ENCODE data around the gene ANXA6. TPM values are rescaled to one million over a fixed set of nuclear protein-coding genes. Genes with fewer than 3 reads are reported as not detected.
A peak's percentile ranks its signal among the peaks of the same experiment; 100 is the strongest.

The ANXA6 gene
- total RNA-seq, 1 donor from 2014 or later = 74.7 TPM

DNA sequence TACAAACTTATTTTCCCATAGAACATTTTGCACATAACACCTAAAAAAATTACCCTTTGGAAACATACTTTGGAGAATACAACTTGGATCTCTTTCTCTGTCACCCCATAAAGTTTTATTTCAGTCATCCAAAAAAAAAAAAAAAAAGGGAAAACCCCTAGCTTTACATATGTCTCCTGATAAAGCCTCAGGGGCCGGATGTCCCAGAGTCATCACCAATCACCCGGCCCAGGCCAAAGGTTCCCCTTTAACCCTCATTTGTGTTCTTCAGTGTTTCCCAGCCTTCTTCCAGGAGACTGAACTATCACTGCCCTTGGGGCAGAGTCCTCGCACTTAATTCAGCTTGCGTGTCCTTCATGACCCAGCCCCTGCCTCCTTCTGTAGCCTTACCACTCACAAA is 28.8 kb downstream of the ANXA6 start:
- no peak for DNase-seq

- no peak for DNase-seq
Measured at GRCh38 chr5:151127926-151128325, 29.7 kb downstream of the ANXA6 start.

- DNase-seq = peak; percentile 34
Measured at GRCh38 chr5:151126199-151126645, 31.4 kb downstream of the ANXA6 start.

- no peak for DNase-seq
Measured at GRCh38 chr5:151125421-151125820, 32.2 kb downstream of the ANXA6 start.

GRCh38 chr5:151123897-151124751 is 33.5 kb downstream of the ANXA6 start:
- DNase-seq = no peak

DNA sequence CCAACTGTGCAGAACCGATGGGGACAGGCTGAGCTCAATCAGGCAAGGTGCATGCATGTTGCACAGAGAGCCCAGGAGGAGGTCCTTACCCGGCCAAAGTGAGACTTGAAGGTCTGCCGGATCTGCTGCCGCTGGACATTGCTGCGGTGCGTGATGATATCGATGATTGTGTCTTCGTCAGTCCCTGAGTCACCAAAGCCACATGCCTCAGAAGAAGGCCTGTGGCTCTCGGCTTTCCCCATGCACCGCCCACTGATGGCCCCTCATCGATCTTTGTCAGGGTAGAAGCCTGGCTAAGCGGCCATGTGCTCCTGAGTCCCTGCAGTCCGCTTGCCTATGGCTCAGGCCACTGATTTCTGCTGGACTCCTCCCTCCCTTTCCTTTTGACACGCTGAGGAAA is 34.8 kb downstream of the ANXA6 start:
- DNase-seq = no peak

DNA sequence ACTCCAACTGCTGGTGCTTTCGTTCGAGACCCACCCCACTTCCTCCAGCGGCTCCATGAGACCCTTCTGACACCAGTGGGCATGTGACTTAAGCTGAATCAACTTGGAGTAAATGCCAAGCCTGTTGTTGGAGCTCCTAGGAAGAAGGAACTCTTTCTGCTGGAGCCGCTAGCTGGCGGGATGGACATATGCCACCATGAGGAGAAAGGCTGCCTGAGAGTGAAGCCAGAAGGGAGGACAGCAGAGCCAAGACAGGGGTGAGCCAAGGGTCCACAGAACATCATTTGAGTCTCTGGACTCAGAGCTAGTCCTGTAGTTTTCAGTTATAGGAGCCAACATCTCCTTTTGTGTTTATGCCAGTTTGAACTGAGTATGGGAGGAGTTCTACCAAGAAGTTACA is 35.9 kb downstream of the ANXA6 start:
- no peak for DNase-seq

GRCh38 chr5:151121095-151121494 is 36.5 kb downstream of the ANXA6 start:
- no peak for DNase-seq

DNA sequence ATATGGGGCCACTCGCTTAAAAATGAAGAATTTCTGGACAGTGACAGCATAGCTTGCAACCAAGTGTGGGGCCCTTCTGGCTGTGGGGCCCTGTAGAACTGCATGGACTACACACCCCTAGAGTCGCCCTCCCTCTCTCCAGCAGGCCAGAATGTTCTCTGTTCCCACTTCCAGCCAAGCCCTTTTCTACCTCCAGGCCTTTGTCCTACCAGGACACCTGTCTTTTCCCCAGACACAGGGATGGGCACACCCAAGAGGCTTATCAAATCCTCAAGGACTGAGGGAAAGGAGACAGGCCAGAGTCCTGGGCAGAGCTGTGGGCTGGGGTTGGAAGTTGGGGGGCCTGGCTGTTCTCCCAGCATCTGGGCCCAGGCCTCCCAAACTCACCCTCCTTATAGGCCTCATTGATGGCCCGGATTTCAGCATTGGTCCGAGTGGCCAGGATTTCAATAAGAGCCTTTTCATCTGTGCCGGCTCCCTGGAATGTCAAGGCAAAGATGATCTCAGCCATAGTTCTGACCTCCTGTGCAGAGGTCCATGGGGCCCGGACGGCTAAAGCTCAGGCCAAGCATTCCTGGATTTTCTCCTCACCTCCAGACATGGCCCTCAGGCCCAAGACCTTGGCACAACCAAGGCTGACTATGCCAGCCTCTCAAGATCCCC is 38.5 kb downstream of the ANXA6 start:
- DNase-seq = no peak

- peak; percentile 62 for DNase-seq
Measured at GRCh38 chr5:151115272-151115905, 42.2 kb downstream of the ANXA6 start.

DNA sequence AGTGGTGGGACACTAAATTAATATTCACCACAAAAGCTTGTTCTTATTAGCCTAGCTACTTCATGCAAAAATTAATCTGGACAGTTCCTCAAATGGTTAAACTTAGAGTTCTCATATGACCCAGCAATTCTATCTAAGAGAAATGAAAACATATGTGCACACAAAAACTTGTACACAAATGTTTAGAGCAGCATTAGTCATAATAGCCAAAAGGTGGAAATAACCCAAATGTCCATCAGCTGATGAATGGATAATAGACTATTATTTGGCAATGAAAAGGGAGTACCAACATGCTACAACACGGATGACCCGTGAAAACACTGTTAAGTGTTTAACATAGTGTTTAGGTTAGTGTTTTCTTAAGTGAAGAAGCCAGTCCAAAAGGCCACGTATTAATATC is 43.9 kb downstream of the ANXA6 start:
- no peak for DNase-seq

DNA sequence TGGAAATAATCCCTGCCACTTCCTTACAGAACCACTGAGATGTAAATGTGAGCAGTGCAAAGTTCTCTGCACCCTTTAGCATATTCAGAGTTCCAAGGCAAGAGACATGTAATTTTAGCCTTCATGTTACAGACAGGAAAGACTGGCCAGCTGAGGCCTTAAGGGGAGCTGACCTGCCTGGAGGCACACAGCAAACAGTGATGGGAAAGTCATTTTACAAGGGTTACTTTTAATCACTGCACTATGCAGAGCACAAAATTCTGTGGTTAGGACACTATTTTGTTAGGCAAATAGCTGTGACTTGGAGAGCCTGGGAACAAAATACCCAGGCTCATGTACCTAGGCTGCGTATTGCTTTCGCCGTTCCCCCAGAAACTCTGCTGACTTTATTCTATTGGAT is 46.6 kb downstream of the ANXA6 start:
- DNase-seq = no peak

DNA sequence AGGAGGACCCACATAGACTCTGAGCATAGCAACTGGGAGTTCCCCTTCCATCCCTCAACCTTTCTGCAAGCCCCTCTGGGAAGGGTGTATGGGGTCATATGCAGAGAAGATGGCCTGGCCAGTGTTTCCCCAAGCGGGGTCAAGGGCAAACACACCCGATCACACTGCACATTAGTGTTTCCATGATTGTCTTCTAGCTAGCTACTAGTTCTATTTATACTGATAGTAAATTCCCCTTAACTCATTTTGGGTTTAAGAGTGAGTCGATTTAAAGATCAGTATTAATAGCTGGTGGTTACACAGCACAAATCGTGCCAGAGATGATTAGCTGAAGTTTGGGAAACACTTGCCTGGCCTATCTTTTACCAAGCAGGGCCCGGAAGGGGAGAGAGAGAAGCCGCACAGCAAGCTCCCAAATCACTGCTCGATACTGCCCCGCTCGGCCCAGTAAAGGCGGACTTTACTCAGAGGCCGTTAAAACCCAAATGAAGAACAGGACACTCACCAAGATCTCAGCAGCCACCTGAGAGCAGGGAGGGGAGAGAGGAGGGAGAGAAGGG is 47.4 kb downstream of the ANXA6 start:
- DNase-seq = no peak

DNA sequence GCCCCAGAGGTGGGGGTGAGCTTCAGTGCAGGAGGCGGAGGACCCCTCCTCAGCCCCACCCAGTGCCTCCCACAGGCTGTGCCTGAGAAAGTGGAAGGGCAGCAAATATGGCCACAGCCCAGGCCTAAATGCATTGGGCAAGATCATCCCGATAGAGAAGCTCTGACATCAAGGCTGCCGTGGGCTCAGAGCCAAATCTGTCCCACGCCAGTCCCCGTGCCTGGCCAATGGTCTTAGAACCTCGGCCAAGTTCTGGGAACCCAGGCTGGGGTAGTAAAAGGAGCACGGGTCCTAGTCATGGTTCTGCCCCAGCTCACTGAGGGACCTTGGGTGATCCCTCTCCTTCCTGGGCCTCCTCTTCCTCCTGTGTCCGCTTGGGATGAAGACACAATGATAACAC is 49.0 kb downstream of the ANXA6 start:
- no peak for DNase-seq

DNA sequence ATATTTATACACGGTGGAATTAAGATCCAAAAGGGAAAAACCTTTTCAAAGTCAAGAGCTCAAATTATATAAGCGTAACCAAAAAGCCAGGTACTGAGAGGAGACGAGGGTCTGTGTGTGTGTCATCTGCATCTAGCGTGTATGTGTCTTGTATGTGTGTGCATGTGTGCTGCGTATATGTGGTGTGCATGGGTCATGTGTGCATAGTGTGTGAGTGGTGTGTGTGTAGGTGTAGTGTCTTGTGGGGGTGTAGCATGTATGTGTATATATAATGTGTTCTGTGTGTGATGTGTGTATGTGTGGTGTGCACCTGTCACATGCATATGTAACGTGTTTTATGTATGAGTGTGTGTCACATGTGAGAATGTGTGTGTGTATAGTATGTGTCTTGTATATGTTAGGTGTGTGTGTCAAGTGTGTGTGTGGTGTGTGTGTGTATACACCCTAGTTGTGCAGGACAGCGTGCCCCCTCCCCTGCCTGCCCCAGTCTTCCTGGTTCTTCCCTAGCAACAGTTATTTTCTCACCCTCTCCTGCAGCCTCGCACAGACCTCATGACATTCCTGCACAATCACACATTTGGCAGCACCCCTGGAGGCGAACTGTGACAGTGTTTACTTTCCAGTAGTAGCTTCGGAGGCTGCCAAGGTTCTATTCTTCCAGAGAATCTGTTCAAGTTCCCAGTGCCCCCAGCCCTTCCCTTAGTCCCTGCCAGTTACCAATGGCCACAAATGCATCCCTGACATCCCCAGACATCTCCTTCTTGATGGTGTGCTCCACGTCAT is 49.6 kb downstream of the ANXA6 start:
- DNase-seq = no peak

DNA sequence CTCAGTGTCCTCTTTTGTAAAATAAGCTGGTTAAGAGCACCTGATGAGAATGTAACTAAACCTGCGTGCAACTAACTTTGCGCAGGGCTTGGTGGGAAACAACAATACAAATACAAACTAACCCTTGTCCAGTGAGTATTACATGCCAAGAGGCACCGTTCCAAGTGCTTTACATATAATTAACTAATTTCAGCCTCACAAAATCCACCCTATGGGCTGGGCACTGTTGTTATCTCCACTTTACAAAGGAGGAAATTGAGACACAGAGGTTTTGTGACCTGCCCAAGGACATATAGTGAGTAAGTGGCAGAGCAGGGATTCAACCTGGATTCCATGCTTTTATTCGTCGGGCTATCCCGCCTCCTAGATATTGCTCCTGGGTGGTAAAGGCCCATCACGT is 50.5 kb downstream of the ANXA6 start:
- no peak for DNase-seq

- no peak for DNase-seq
Measured at GRCh38 chr5:151106509-151106908, 51.1 kb downstream of the ANXA6 start.

DNA sequence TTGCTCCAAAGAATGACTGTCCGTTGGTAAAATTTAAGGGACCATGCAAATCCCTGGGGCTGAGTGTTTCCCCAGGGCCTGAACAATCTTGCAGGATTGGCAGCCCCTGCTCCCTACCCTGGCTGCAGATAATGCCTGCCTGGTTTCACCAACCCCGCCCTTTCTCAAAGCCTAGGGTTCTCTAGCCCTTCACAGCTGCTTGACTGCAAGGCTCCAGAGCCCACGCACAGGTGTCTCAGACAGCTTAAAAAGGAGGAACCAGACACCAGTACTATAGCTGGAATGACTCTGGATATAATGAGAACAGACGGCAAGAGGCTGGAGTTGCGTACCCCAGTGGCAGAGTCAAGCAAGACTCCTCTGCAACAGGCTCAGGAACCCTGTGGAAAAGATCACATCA is 51.5 kb downstream of the ANXA6 start:
- no peak for DNase-seq

GRCh38 chr5:151105561-151105960 is 52.0 kb downstream of the ANXA6 start:
- DNase-seq = no peak

DNA sequence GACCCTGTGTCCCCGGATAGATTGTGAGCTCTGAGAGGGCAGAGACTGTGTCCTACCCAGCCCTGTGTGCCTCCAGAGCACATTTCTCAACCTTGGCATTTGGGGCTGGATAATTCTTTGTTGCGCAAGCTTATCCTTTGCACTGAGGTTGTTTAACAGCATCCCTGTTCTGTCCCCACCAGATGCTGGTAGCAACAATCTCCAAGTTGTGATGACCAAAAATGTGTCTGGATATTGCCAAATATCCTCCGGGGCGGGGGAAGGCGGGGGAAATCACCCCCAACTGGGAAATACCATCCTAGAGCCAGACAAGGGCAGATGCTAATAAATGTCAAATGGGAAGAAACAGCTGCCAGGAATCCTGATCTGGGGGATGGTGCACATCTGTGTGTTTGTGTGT is 52.8 kb downstream of the ANXA6 start:
- no peak for DNase-seq

DNA sequence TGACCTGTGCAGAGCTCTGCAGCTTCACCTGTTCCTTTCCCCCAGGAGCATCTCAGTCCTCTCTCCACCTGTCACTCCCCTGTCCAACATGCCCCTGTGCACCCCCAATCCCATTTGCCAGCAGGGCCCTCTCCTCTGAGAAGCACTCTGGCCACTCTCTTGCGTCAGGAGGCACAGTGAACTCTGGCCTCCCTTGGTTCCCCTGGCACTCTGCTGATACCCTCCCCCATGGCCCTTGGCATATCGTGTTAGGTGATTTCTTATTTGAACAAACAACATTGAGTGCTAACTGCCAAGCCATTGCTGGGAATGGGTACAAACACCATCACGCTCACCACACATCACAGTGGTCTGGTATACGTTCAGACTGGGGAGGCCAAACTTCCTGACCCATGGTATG is 55.8 kb downstream of the ANXA6 start:
- no peak for DNase-seq

DNA sequence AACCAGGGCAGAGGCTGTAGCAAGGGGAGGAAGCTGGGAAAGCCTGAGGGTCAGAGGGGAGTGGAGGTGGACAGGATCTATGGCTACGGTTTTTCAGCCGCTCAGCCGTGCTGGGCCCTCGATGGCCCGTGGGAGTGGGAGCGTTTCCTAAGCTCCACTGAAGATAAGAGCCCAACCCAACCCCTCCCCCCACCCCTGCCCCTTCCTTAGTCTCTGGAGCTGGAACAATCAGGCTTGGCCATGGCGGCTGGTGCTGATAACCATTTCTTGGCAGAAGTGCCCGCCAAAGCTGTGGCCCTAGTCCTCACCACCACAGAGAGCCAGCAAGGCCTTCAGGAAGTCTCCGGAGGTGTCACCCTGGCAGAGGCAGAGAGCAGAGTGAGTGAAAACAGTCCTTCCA is 56.4 kb downstream of the ANXA6 start:
- no peak for DNase-seq

Measured in occipital lobe (tissue), 2 donors.